GM23338 (cell line): Measurements from ENCODE around the gene FSD1. TPM values are rescaled to one million over a fixed set of nuclear protein-coding genes. Genes with fewer than 3 reads are reported as not detected.

ENCODE experiments used
- ATAC-seq: fragments of 200-7000 bp; cut with Tn5 transposase; 3 replicates; pipeline ENCODE4 v1.9.1; 2020
- DNase-seq: peaks from one replicate; pipeline ENCODE4 v3.0.0-alpha.2; 2015; ENCODE audit warnings: low spot score
- H2AFZ ChIP-seq: fragments of 200-600 bp; sonication (generic); 2 replicates; pipeline ENCODE4 v1.8.0; 2016; ENCODE audit warnings: antibody characterized with exemption, mild to moderate bottlenecking, moderate library complexity
- H3F3A ChIP-seq: fragments of 200-600 bp; sonication (generic); replicated peaks from 2 replicates; pipeline ENCODE4 v1.8.0; 2017; ENCODE audit warnings: antibody characterized with exemption, mixed run types, low read depth
- H3K27ac ChIP-seq: fragments of 200-600 bp; sonication (generic); 2 replicates; pipeline ENCODE4 v1.6.1; 2016; ENCODE audit warnings: low read depth
- H3K27me3 ChIP-seq: fragments of 200-600 bp; sonication (generic); 2 replicates; pipeline ENCODE4 v1.8.0; 2016; ENCODE audit warnings: mild to moderate bottlenecking, mixed run types, moderate library complexity; ENCODE audit not compliant: insufficient read depth
- H3K36me3 ChIP-seq: fragments of 200-600 bp; sonication (generic); 2 replicates; pipeline ENCODE4 v1.8.0; 2016; ENCODE audit warnings: mild to moderate bottlenecking; ENCODE audit not compliant: insufficient read depth
- H3K4me1 ChIP-seq: fragments of 200-600 bp; sonication (generic); 2 replicates; pipeline ENCODE4 v1.8.0; 2016; ENCODE audit warnings: mild to moderate bottlenecking, moderate library complexity; ENCODE audit not compliant: insufficient read depth
- H3K4me2 ChIP-seq: fragments of 200-600 bp; sonication (generic); 2 replicates; pipeline ENCODE4 v1.7.1; 2017; ENCODE audit warnings: mixed run types
- H3K4me3 ChIP-seq: fragments of 200-600 bp; sonication (generic); 2 replicates; pipeline ENCODE4 v1.6.1; 2016; ENCODE audit warnings: mixed run types
- H3K79me2 ChIP-seq: fragments of 200-600 bp; sonication (generic); replicated peaks from 2 replicates; pipeline ENCODE4 v1.8.0; 2017; ENCODE audit warnings: mild to moderate bottlenecking; ENCODE audit not compliant: insufficient read depth
- H3K9me2 ChIP-seq: fragments of 200-600 bp; sonication (generic); 2 replicates; pipeline ENCODE4 v1.8.0; 2017; ENCODE audit not compliant: insufficient read depth
- H4K20me1 ChIP-seq: fragments of 200-600 bp; sonication (generic); replicated peaks from 2 replicates; pipeline ENCODE4 v1.8.0; 2017; ENCODE audit warnings: mild to moderate bottlenecking; ENCODE audit not compliant: insufficient read depth
- H3K27ac Mint-ChIP-seq: 2 replicates; pipeline ENCODE4 v1.8.0; 2020; ENCODE audit warnings: inconsistent platforms, mild to moderate bottlenecking, moderate library complexity, mixed read lengths
- H3K27me3 Mint-ChIP-seq: 3 replicates; pipeline ENCODE4 v1.8.0; 2022; ENCODE audit warnings: low read depth, mild to moderate bottlenecking, moderate library complexity, mixed read lengths, inconsistent platforms; ENCODE audit not compliant: insufficient read depth, poor library complexity
- H3K36me3 Mint-ChIP-seq: 3 replicates; pipeline ENCODE4 v1.8.0; 2021; ENCODE audit warnings: low read depth, mild to moderate bottlenecking, inconsistent platforms, moderate library complexity, mixed read lengths
- H3K4me1 Mint-ChIP-seq: 3 replicates; pipeline ENCODE4 v1.8.0; 2020; ENCODE audit warnings: mild to moderate bottlenecking, inconsistent platforms, mixed read lengths
- H3K4me3 Mint-ChIP-seq: 3 replicates; pipeline ENCODE4 v1.8.0; 2021; ENCODE audit warnings: moderate library complexity, mild to moderate bottlenecking, inconsistent platforms, mixed read lengths
- H3K9me3 Mint-ChIP-seq: 3 replicates; pipeline ENCODE4 v1.8.0; 2020; ENCODE audit warnings: moderate library complexity, mild to moderate bottlenecking, inconsistent platforms, mixed read lengths
- CTCF ChIP-seq, 2 experiments: fragments of 200-600 bp in 1 of 2; sonication (generic) in 1 of 2; conservative IDR thresholded peaks; 2 replicates each; pipeline versions ENCODE4 v1.5.1 to v1.6.1; 2016 to 2017; ENCODE audit warnings: antibody characterized with exemption in 2 of 2, low read depth in 2 of 2, mild to moderate bottlenecking in 2 of 2, moderate library complexity in 1 of 2
- EZH2phosphoT487 ChIP-seq: fragments of 200-600 bp; sonication (generic); IDR thresholded peaks from one replicate; pipeline ENCODE4 v1.8.1; 2018; ENCODE audit warnings: antibody characterized with exemption; ENCODE audit not compliant: unreplicated experiment
- JUNB ChIP-seq: IDR thresholded peaks from one replicate; pipeline ENCODE4 v1.6.1; 2016; ENCODE audit warnings: antibody characterized with exemption; ENCODE audit not compliant: unreplicated experiment
- POLR2AphosphoS5 ChIP-seq: IDR thresholded peaks from 2 replicates; pipeline ENCODE4 v1.6.1; 2016; ENCODE audit warnings: antibody characterized with exemption, low read depth
- ZNF114 ChIP-seq: fragments of 250-450 bp; sonication (Bioruptor Pico); IDR thresholded peaks from 2 replicates; pipeline ENCODE4 v1.5.0; 2020; ENCODE audit warnings: mild to moderate bottlenecking, moderate library complexity
- ZNF462 ChIP-seq: fragments of 250-450 bp; sonication (Bioruptor Pico); IDR thresholded peaks from 2 replicates; pipeline ENCODE4 v1.5.0; 2020; ENCODE audit warnings: mild to moderate bottlenecking, moderate library complexity
- polyA plus RNA-seq: library from polyadenylated mRNA; unstranded; fragments of >200 nt; fragmentation: Nextera tagmentation; extraction: Ambion mirVana; gene quantifications from 2 replicates; pipeline ENCODE4 v1.2.1, GENCODE V29; 2016
- total RNA-seq: library from RNA; depleted of rRNA; stranded (reverse); fragments of >200 nt; shearing (Covaris generic); gene quantifications from 2 replicates; pipeline ENCODE4 v1.2.3, GENCODE V29; 2014
- TF ChIP-seq, protein P1 (sequence below): IDR thresholded peaks from one replicate; pipeline ENCODE4 v1.6.1; 2018; ENCODE audit warnings: antibody characterized with exemption; ENCODE audit not compliant: unreplicated experiment
- TF ChIP-seq, protein P2 (sequence below): IDR thresholded peaks from 2 replicates; pipeline ENCODE4 v1.6.1; 2016; ENCODE audit warnings: antibody characterized with exemption

Gene FSD1
- total and polyA plus RNA-seq, 2 experiments from 2014 or later, result 50.7 to 82.9 TPM

DNA sequence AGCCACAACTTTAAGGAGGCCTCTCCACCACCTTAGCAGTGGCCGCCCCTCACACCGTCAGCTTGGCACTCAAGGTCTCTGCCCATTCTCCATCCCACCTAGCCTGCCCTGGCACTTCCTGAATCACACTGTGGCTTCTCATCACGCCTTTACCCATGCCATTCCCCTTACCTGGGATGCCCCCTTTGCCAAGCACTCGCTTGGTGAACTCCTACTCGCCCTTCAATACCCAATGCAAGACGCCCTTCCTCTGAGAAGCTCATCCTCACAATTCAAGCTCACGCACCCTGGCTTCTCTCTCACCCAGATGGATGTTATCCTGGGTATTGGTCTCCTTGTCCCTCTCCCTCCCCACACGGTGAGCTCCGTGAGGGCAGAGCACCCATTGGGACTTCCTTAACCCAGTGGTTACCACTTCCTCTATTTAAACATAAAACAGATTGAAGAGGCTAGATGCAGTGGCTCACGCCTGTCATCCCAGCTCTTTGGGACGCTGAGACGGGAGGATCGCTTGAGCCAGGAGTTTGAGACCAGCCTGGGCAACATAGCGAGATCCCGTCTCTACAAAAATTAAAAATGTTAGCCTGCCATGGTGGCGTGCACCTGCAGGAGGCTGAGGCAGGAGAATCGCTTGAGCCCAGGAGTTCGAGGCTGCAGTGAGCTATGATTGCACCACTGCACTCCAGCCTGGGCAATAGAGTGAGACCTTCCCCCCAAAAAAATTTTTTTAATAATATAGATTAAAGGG, 38.0 kb upstream of the FSD1 start:
- Mint-ChIP-seq H3K4me1 (0 out of 3 replicates have a peak, but pooled peaks cover 3% of the 10 kb centered on the region), H3K27ac (no peak overlapping the region), H3K4me3 (no peak overlapping the region; the same call in 2 of the 3 replicates), H3K9me3 (no peaks in the 10 kb centered on the region), H3K27me3 (peaks cover 13% of the 10 kb centered on the region), H3K36me3 (peaks cover 34% of the 10 kb centered on the region)
- ATAC-seq (no peak), DNase-seq (no peak)
- H2AFZ ChIP-seq, result no peak overlapping the region
- no peak overlapping the region for H3K4me3 ChIP-seq
- H3K27me3 ChIP-seq, result no peaks in the 10 kb centered on the region
- no peak for TF ChIP-seq ZNF462 (CRISPR knock-in tag)
- no peak for TF ChIP-seq ZNF114 (CRISPR knock-in tag)
- TF ChIP-seq, protein P1, sequence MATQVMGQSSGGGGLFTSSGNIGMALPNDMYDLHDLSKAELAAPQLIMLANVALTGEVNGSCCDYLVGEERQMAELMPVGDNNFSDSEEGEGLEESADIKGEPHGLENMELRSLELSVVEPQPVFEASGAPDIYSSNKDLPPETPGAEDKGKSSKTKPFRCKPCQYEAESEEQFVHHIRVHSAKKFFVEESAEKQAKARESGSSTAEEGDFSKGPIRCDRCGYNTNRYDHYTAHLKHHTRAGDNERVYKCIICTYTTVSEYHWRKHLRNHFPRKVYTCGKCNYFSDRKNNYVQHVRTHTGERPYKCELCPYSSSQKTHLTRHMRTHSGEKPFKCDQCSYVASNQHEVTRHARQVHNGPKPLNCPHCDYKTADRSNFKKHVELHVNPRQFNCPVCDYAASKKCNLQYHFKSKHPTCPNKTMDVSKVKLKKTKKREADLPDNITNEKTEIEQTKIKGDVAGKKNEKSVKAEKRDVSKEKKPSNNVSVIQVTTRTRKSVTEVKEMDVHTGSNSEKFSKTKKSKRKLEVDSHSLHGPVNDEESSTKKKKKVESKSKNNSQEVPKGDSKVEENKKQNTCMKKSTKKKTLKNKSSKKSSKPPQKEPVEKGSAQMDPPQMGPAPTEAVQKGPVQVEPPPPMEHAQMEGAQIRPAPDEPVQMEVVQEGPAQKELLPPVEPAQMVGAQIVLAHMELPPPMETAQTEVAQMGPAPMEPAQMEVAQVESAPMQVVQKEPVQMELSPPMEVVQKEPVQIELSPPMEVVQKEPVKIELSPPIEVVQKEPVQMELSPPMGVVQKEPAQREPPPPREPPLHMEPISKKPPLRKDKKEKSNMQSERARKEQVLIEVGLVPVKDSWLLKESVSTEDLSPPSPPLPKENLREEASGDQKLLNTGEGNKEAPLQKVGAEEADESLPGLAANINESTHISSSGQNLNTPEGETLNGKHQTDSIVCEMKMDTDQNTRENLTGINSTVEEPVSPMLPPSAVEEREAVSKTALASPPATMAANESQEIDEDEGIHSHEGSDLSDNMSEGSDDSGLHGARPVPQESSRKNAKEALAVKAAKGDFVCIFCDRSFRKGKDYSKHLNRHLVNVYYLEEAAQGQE, result no peak
- no peak for TF ChIP-seq CTCF (conservative IDR thresholded peaks at IDR 0.05; ENCODE audit: low read depth in 2 of 2)
- TF ChIP-seq JUNB, result no peak
- TF ChIP-seq, protein P2, sequence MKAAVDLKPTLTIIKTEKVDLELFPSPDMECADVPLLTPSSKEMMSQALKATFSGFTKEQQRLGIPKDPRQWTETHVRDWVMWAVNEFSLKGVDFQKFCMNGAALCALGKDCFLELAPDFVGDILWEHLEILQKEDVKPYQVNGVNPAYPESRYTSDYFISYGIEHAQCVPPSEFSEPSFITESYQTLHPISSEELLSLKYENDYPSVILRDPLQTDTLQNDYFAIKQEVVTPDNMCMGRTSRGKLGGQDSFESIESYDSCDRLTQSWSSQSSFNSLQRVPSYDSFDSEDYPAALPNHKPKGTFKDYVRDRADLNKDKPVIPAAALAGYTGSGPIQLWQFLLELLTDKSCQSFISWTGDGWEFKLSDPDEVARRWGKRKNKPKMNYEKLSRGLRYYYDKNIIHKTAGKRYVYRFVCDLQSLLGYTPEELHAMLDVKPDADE, result no peak
- TF ChIP-seq POLR2AphosphoS5, result no peak
- TF ChIP-seq EZH2phosphoT487, result no peak
- H4K20me1 ChIP-seq, result no peaks in the 10 kb centered on the region; the same call in 1 of the 2 replicates
- H3K79me2 ChIP-seq, result no peaks in the 10 kb centered on the region
- no peaks in the 10 kb centered on the region; the same call in 1 of the 2 replicates for H3K36me3 ChIP-seq
- no peak overlapping the region for H3K4me2 ChIP-seq
- H3K9me2 ChIP-seq, result no peaks in the 10 kb centered on the region
- no peak overlapping the region for H3K27ac ChIP-seq
- H3F3A ChIP-seq, result no peaks in the 10 kb centered on the region; the same call in 1 of the 2 replicates
- no peaks in the 10 kb centered on the region for H3K4me1 ChIP-seq
